PC-9 (cell line): ENCODE measurements around the gene MFSD6.
A peak's percentile ranks its signal among the peaks of the same experiment; 100 is the strongest.

Source experiments
- CTCF ChIP-seq: fragments of 200-600 bp; sonication (generic); conservative IDR thresholded peaks from 2 replicates; pipeline ENCODE4 v1.6.1; 2017; ENCODE audit warnings: mixed run types, antibody characterized with exemption, mild to moderate bottlenecking, moderate library complexity
- EZH2 ChIP-seq: fragments of 200-600 bp; sonication (generic); IDR thresholded peaks from 2 replicates; pipeline ENCODE4 v1.8.0; 2017; ENCODE audit warnings: antibody characterized with exemption, low read depth

DNA sequence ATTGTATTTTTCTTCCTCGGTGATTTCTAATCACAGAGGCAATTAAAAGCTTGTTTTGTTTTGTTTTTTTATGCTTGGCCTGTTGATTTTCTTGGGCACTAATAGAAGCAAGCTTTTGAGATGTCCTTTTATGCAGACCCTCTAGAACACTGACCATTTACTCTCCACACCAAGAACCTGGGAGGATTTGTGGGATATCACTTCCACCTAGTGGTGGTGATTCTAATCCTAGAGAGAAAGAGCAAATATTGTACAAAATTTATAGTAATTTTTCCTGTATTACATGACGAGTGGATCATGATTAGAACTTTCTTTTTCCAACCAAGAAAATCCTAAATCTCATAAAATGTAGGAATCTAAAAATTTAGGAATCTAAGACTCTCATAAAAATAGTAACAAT is 102.9 kb downstream of the MFSD6 start:
- TF ChIP-seq CTCF, result peak; percentile 67
- TF ChIP-seq EZH2, result no peak
